Ishikawa (cell line): Measurements from ENCODE around the gene FBL.

Experiments
- CREB1 ChIP-seq: IDR thresholded peaks from 2 replicates; pipeline ENCODE4 v1.6.1; 2012; ENCODE audit warnings: low read depth
- EP300 ChIP-seq: IDR thresholded peaks from 2 replicates; pipeline ENCODE4 v1.6.1; 2012; ENCODE audit warnings: borderline replicate concordance
- NFIC ChIP-seq: IDR thresholded peaks from 2 replicates; pipeline ENCODE4 v1.6.1; 2012
- RAD21 ChIP-seq: IDR thresholded peaks from 2 replicates; pipeline ENCODE4 v1.6.1; 2012; ENCODE audit warnings: low read depth
- REST ChIP-seq: IDR thresholded peaks from 2 replicates; pipeline ENCODE4 v1.6.1; 2012; ENCODE audit warnings: low read depth, mild to moderate bottlenecking
- TAF1 ChIP-seq: IDR thresholded peaks from 2 replicates; pipeline ENCODE4 v1.6.1; 2012; ENCODE audit warnings: low read depth, mild to moderate bottlenecking
- TEAD4 ChIP-seq: IDR thresholded peaks from 2 replicates; pipeline ENCODE4 v1.6.1; 2012
- USF1 ChIP-seq: IDR thresholded peaks from 2 replicates; pipeline ENCODE4 v1.6.1; 2012
- ZBTB7A ChIP-seq: IDR thresholded peaks from 2 replicates; pipeline ENCODE4 v1.6.1; 2012; ENCODE audit warnings: low read depth
- TF ChIP-seq, protein P1 (sequence below): IDR thresholded peaks from 2 replicates; pipeline ENCODE4 v1.6.1; 2012

GRCh38 chr19:39865186-39865585 lies 19.0 kb upstream of the FBL start:
- TF ChIP-seq NFIC, result no peak
- no peak for TF ChIP-seq ZBTB7A
- TF ChIP-seq RAD21, result no peak
- TF ChIP-seq, protein P1, sequence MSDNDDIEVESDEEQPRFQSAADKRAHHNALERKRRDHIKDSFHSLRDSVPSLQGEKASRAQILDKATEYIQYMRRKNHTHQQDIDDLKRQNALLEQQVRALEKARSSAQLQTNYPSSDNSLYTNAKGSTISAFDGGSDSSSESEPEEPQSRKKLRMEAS, result no peak
- no peak for TF ChIP-seq CREB1
- no peak for TF ChIP-seq EP300
- no peak for TF ChIP-seq USF1
- no peak for TF ChIP-seq TAF1
- TF ChIP-seq REST, result no peak
- TF ChIP-seq TEAD4, result no peak
